Measurements from ENCODE around the gene IGFALS.
A peak's percentile ranks its signal among the peaks of the same experiment; 100 is the strongest.

IGFALS gene

DNA sequence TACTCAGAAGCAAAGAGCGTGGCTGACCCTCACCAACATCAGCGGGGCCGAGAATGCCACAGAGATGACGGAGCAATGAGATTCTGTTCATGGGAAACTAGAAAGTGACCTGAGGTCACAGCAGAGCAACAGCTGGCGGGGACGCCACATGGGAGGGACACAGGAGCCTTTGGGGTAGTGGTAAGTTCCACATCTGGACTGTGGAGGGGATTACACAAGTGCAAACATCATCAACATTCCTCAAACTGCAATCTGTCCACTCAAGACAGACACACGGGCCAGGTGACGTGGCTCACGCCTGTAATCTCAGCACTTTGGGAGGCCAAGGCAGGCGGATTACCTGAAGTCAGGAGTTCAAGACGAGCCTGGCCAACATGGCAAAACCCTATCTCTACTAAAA lies 22.0 kb upstream of the IGFALS start:
- no peaks in the 10 kb centered on the region for H3K4me1 ChIP-seq
- H3K9me3 ChIP-seq = no peaks in the 10 kb centered on the region
- no peaks in the 10 kb centered on the region for H3K27me3 ChIP-seq
- TF ChIP-seq, protein P1, sequence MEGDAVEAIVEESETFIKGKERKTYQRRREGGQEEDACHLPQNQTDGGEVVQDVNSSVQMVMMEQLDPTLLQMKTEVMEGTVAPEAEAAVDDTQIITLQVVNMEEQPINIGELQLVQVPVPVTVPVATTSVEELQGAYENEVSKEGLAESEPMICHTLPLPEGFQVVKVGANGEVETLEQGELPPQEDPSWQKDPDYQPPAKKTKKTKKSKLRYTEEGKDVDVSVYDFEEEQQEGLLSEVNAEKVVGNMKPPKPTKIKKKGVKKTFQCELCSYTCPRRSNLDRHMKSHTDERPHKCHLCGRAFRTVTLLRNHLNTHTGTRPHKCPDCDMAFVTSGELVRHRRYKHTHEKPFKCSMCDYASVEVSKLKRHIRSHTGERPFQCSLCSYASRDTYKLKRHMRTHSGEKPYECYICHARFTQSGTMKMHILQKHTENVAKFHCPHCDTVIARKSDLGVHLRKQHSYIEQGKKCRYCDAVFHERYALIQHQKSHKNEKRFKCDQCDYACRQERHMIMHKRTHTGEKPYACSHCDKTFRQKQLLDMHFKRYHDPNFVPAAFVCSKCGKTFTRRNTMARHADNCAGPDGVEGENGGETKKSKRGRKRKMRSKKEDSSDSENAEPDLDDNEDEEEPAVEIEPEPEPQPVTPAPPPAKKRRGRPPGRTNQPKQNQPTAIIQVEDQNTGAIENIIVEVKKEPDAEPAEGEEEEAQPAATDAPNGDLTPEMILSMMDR (IDR thresholded peaks at IDR 0.05; ENCODE audit: low read depth, low read length) = no peak
- no peak overlapping the region for H3K4me3 ChIP-seq (ENCODE audit: low read depth, low read length)
- DNase-seq = no peak
- peaks cover 14% of the 10 kb centered on the region for H3K36me3 ChIP-seq

DNA sequence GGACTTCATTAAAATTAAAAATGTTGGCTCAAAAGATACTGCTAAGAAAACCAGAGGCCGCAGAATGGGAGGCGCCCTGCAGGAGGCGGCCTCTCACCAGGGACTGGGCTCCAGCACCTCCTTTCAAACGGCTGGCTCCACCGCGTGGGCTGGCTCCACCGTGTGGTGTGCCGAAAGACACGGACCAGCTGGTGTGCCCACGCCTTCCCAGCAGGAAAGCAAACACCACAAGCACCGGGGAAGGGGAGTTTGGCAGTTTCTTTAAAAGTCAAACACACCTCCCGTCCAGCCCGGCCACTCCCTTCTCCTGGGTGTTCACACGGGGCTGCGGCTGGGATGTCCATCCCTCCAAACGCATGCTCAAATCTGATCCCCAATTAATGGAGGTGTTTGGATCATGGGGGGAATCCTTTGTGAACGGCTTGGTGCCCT lies 19.2 kb upstream of the IGFALS start:
- H3K4me1 ChIP-seq = no peaks in the 10 kb centered on the region
- TF ChIP-seq, protein P1 (IDR thresholded peaks at IDR 0.05; ENCODE audit: low read depth, low read length) = peak; percentile 74
- peaks cover 18% of the 10 kb centered on the region for H3K36me3 ChIP-seq
- H3K9me3 ChIP-seq = no peaks in the 10 kb centered on the region
- no peaks in the 10 kb centered on the region for H3K27me3 ChIP-seq
- DNase-seq = peak; percentile 79
- no peak overlapping the region for H3K4me3 ChIP-seq (ENCODE audit: low read depth, low read length)

DNA sequence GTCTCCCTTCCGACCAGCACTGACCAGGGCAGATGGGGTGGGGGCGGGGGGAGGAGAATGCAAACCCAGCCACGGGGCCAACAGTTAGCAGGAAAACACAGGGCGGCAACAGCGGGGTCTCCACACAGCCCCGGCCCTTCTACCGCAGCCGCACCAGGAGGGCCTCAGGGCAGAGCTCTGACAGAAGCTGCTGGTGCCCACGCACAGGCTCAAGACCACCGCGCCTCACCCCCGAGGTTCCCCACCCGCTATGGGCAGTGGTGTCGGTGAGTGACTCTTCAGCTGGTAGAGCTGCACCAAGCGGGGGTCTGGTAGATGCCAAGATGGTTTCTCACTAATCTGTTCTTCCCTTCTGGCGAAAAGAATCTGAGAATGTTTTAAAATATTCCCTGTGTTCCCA lies 17.0 kb upstream of the IGFALS start:
- no peaks in the 10 kb centered on the region for H3K4me1 ChIP-seq
- no peak for DNase-seq
- peaks cover 15% of the 10 kb centered on the region; the same call in 1 of the 2 replicates for H3K36me3 ChIP-seq
- TF ChIP-seq, protein P1 (IDR thresholded peaks at IDR 0.05; ENCODE audit: low read depth, low read length) = no peak
- no peak overlapping the region for H3K4me3 ChIP-seq (ENCODE audit: low read depth, low read length)
- H3K27me3 ChIP-seq = no peaks in the 10 kb centered on the region
- H3K9me3 ChIP-seq = no peaks in the 10 kb centered on the region

DNA sequence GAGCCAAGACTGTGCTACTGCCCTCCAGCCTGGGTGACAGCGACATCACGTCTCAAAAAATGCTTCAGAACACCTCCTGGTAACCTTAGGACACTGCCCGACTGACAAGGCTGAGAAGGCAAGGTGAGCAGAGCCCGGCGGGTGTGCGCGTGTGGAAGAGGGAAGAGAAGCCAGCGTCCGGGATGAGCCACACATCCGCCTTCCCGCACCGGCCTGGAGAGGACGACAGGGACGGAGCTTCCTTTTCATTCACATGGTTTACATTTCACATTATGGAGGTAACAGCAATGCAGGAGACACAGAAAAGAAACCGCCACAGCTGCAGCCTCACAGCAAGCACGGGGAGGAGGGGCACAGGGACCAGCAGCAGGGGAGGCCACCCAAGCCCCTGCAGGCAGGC lies 16.6 kb upstream of the IGFALS start:
- H3K36me3 ChIP-seq = peaks cover 11% of the 10 kb centered on the region; the same call in 1 of the 2 replicates
- no peak for DNase-seq
- TF ChIP-seq, protein P1 (IDR thresholded peaks at IDR 0.05; ENCODE audit: low read depth, low read length) = no peak

DNA sequence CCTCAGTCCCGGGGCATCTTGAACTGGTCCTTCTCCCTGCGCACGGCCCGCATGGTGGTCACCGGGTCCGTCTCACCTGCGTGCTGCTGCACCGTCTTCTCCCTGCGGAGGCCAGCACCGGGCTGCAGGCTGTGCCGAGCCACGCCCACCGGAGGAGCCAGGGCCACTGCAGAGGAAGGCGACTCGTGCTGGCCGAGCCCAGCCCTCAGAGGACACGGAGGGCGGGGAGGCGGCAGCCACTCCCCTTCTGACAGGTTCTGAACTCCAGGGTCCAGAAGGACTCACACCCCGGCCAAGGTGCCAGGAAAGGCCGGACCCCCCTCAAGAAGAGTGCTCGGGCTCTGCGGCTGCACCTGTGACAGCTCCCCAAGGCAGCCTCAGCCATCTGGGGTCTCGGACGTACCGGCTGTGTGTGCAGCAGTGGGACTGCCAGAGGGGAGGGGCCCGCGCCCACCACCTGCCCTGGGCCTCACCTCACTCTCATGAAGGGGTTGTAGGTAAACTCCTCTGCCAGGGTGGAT lies 15.8 kb upstream of the IGFALS start:
- Histone ChIP-seq H3K4me3 (ENCODE audit: low read depth, low read length) (no peak overlapping the region), H3K4me1 (no peaks in the 10 kb centered on the region), H3K27me3 (no peaks in the 10 kb centered on the region), H3K36me3 (peaks cover 11% of the 10 kb centered on the region; the same call in 1 of the 2 replicates), H3K9me3 (no peaks in the 10 kb centered on the region)
- no peak for DNase-seq
- TF ChIP-seq, protein P1 (IDR thresholded peaks at IDR 0.05; ENCODE audit: low read depth, low read length) = no peak

More for the DNA sequence above, 16.6 kb upstream of the IGFALS start:
- Histone ChIP-seq H3K4me1 (no peaks in the 10 kb centered on the region), H3K9me3 (no peaks in the 10 kb centered on the region), H3K27me3 (no peaks in the 10 kb centered on the region), H3K4me3 (ENCODE audit: low read depth, low read length) (no peak overlapping the region)

DNA sequence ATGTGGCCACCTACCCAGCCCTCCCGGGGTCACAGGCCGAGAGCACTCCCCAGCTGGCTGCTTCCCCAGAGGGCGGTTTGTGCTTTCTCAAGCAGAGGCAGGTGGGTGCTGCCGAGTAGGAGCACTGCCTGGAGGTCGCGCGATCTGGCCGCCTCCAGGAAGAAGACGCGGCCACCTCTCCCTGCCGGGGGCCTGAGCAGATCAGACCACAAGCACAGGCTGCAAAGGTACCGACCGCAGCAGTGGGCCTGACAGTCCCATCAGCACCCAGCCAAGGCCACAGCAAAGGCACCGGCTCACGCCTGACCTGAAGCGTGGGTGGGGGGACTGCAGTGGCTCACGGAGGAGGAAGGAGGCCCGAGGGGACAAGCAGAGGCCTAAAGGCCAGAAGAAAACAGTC lies 15.2 kb upstream of the IGFALS start:
- peaks cover 11% of the 10 kb centered on the region; the same call in 1 of the 2 replicates for H3K36me3 ChIP-seq
- no peaks in the 10 kb centered on the region for H3K9me3 ChIP-seq
- TF ChIP-seq, protein P1 (IDR thresholded peaks at IDR 0.05; ENCODE audit: low read depth, low read length) = no peak
- no peaks in the 10 kb centered on the region for H3K4me1 ChIP-seq
- H3K4me3 ChIP-seq (ENCODE audit: low read depth, low read length) = no peak overlapping the region
- H3K27me3 ChIP-seq = no peaks in the 10 kb centered on the region
- DNase-seq = no peak
